Retinal pigment epithelial cell (primary cell): Measurements from ENCODE around the gene TMEM121B.

Experiments
- DNase-seq: peaks from one replicate; pipeline ENCODE4 v3.0.0-alpha.2; 2010; ENCODE audit warnings: low read depth
- H3K4me3 ChIP-seq: 2 replicates; pipeline ENCODE4 v1.5.1; 2011; ENCODE audit warnings: mild to moderate bottlenecking, low read length, control low read depth, moderate library complexity
- CTCF ChIP-seq: conservative IDR thresholded peaks from 2 replicates; pipeline ENCODE4 v1.5.1; 2011; ENCODE audit warnings: low read depth, low read length, control low read depth, inconsistent platforms

The TMEM121B gene

GRCh38 chr22:17121233-17122195, at the start of gene TMEM121B:
Gene TMEM121B (minus strand): TSS chr22:17121360. CDS start chr22:17121127, 233 bp downstream.
- TF ChIP-seq CTCF: no peak
- H3K4me3 ChIP-seq: peak within 1 kb of the TSS; percentile 41
- peak; percentile 8 for DNase-seq

DNA sequence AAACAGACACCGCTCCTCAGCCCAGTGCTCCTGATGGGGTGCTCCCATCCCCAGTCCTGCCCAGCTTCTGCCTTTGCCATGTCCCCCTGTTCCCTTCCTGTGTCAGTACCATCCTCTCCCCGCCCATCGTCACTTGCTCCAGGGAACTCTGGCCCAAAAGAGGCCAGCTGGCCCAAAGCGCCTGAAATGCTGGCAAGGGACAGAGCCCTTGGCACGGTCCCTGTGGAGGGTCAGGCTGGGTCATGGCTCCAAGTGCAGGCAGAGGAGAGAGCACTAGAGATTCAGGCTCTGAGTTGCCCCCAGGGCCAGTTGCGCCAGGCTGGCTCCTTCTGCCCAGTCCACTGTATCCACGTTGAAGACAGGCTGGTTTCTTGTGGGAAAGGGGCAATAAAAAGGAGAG, 46.3 kb upstream of the TMEM121B start:
- no peak for TF ChIP-seq CTCF
- no peak overlapping the region for H3K4me3 ChIP-seq
- no peak for DNase-seq

DNA sequence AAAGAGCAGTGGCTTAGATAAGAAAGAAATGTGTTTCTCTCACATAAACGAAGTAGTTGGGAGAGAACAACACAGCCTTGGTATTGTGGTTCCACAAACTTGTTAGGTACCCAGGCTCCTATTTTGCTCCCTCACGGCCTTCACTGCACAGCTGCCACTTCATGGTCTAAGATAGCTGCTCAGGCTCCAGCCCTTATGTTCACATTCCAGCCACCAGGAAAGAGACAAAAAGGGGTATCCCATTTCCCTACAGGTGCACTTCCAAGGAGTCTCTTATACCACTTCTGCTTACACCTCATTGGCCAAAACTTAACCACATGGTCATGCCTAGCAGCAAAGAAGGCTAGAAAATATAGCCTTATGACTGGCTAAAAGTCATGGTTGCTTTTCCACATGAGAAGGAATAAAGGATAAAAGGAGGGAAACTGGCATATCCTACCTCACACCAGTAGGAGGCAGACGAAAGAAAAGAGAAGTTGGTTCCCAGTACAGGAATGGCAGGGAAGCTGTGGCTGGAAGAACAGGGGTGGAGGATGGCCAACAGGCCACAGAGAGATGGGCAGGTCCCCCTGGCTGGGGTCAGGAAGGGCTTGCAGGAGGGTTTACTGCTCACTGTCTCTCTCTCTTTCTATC, 43.3 kb upstream of the TMEM121B start:
- DNase-seq: no peak

GRCh38 chr22:17162731-17163130, 41.6 kb upstream of the TMEM121B start:
- no peak for TF ChIP-seq CTCF
- no peak for DNase-seq
- no peak overlapping the region for H3K4me3 ChIP-seq

More for the DNA sequence above, 43.3 kb upstream of the TMEM121B start:
- peak; percentile 37 for TF ChIP-seq CTCF
- no peak overlapping the region for H3K4me3 ChIP-seq

GRCh38 chr22:17161991-17162390, 40.8 kb upstream of the TMEM121B start:
- H3K4me3 ChIP-seq: no peak overlapping the region
- DNase-seq: no peak
- TF ChIP-seq CTCF: no peak

DNA sequence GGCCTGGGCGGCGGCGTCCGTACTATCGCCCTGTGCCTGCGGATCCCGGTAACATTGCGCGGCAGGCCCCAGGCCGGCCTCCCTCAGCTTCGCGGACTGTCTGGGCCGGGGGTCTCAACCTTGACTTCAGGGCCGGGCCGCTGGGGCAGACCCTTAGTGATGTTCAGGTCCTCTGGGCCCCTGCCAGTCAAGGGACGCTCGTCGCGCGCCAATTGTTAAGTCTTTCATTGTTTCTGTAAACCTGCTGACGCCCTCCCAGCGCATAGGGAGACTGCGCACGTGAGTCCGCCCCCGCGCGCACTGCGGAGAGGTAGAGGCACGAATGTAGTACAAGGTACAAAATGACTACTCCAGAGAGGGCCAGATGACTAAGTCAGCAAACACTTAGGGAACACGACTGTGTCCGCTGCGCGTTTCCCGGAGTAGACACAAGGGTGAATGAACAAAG, 38.4 kb upstream of the TMEM121B start:
- TF ChIP-seq CTCF: no peak
- peak overlapping the region; percentile 71 for H3K4me3 ChIP-seq
- peak; percentile 11 for DNase-seq
